ENCODE data around the gene DCP1B. TPM values are rescaled to one million over a fixed set of nuclear protein-coding genes. Genes with fewer than 3 reads are reported as not detected.

Gene DCP1B
- total and polyA plus RNA-seq, 2 of the 4 experiments (the other 2 are of a cell fraction) = 13.3 to 19.7 TPM

- Histone ChIP-seq H3K4ac (ENCODE audit: low read depth, low read length) (no peak overlapping the region), H3K4me3 (ENCODE audit: insufficient read depth, low read depth, low read length) (no peak overlapping the region), H3K9me3 (ENCODE audit: control insufficient read depth, insufficient read depth, low read length) (no peaks in the 10 kb centered on the region; the same call in 1 of the 2 replicates), H3K36me3 (ENCODE audit: control insufficient read depth, insufficient read depth, low read length) (no peaks in the 10 kb centered on the region), H4K91ac (ENCODE audit: insufficient read depth, low read depth, low read length) (no peak overlapping the region), H4K8ac (ENCODE audit: low read depth in 2 of 2, low read length in 2 of 2) (no peak overlapping the region), H4K5ac (ENCODE audit: low read depth, low read length) (no peak overlapping the region), H2BK5ac (ENCODE audit: low read depth, low read length, poor library complexity, severe bottlenecking) (no peak overlapping the region), H2AK9ac (replicated peaks; ENCODE audit: low read depth, low read length, poor library complexity) (no peak overlapping the region), H4K20me1 (ENCODE audit: insufficient read depth, low read length) (no peaks in the 10 kb centered on the region), H3K9ac (ENCODE audit: low read depth, low read length) (no peak overlapping the region), H2AK5ac (ENCODE audit: low read depth, low read length) (no peak overlapping the region), H3K23ac (ENCODE audit: low read depth, low read length) (no peak overlapping the region), H2BK20ac (ENCODE audit: low read depth, low read length) (no peak overlapping the region), H3K4me2 (ENCODE audit: low read depth, low read length) (no peak overlapping the region), H3K27me3 (ENCODE audit: control insufficient read depth, insufficient read depth, low read length) (peaks cover 67% of the 10 kb centered on the region), H3K14ac (replicated peaks; ENCODE audit: low read depth, low read length) (no peak overlapping the region), H3K56ac (ENCODE audit: extremely low read depth, insufficient read depth, low read length) (no peak overlapping the region), H3K27ac (ENCODE audit: insufficient read depth, low read length) (no peak overlapping the region), H2BK15ac (ENCODE audit: low read depth, low read length) (no peak overlapping the region), H2BK120ac (ENCODE audit: low read depth, low read length) (no peak overlapping the region), H3K79me1 (ENCODE audit: low read depth in 1 of 2, low read length in 2 of 2) (no peaks in the 10 kb centered on the region), H3K4me1 (ENCODE audit: control insufficient read depth, insufficient read depth, low read length) (no peaks in the 10 kb centered on the region), H3K9me1 (ENCODE audit: insufficient read depth, low read length) (no peaks in the 10 kb centered on the region), H3K18ac (ENCODE audit: low read depth, low read length) (no peak overlapping the region), H2AFZ (replicated peaks; ENCODE audit: low read length, poor library complexity) (no peak overlapping the region)
- dilution Hi-C loops (cut with HindIII; ENCODE audit: low sequenced_read_pairs, unreplicated experiment) = no loop called here
- CTCF ChIA-PET = no interaction called here
- 87% methylated on average over 6 of the region's 12 CpGs; no CpG with 5 or more reads in 1 of the 2 experiments for WGBS, 2 experiments (ENCODE audit: extremely low coverage in 2 of 2, insufficient read length in 1 of 2)
- no peak for ATAC-seq (ENCODE audit: low read depth)
- DNase-seq = no peak
- intact Hi-C loops (cut with micrococcal nuclease) = no loop called here
- in situ Hi-C loops (cut with MboI; ENCODE audit: low sequenced_read_pairs) = no loop called here
- BruUV-seq (replicated peaks) = no TSS peak
- TF ChIP-seq POLR2A (IDR thresholded peaks at IDR 0.05; ENCODE audit: low read depth, low read length) = no peak
- TF ChIP-seq RFX5 (IDR thresholded peaks at IDR 0.05; ENCODE audit: low read depth, low read length) = no peak
- no peak for TF ChIP-seq MAZ (IDR thresholded peaks at IDR 0.05; ENCODE audit: borderline replicate concordance, low read depth, low read length)
- no peak for TF ChIP-seq NFE2L2 (IDR thresholded peaks at IDR 0.05; ENCODE audit: low read depth, low read length)
- TF ChIP-seq MXI1 (IDR thresholded peaks at IDR 0.05; ENCODE audit: borderline replicate concordance, low read depth, low read length) = no peak
- TF ChIP-seq USF2 (IDR thresholded peaks at IDR 0.05; ENCODE audit: low read depth, low read length) = no peak
- TF ChIP-seq BHLHE40 (IDR thresholded peaks at IDR 0.05; ENCODE audit: low read depth, low read length) = no peak
- TF ChIP-seq CEBPB (IDR thresholded peaks at IDR 0.05; ENCODE audit: low read depth, low read length) = no peak
- no peak for TF ChIP-seq FOS (IDR thresholded peaks at IDR 0.05; ENCODE audit: low read depth, low read length)
- TF ChIP-seq MAFK (IDR thresholded peaks at IDR 0.05; ENCODE audit: low read depth, low read length) = no peak
- TF ChIP-seq, protein P1, sequence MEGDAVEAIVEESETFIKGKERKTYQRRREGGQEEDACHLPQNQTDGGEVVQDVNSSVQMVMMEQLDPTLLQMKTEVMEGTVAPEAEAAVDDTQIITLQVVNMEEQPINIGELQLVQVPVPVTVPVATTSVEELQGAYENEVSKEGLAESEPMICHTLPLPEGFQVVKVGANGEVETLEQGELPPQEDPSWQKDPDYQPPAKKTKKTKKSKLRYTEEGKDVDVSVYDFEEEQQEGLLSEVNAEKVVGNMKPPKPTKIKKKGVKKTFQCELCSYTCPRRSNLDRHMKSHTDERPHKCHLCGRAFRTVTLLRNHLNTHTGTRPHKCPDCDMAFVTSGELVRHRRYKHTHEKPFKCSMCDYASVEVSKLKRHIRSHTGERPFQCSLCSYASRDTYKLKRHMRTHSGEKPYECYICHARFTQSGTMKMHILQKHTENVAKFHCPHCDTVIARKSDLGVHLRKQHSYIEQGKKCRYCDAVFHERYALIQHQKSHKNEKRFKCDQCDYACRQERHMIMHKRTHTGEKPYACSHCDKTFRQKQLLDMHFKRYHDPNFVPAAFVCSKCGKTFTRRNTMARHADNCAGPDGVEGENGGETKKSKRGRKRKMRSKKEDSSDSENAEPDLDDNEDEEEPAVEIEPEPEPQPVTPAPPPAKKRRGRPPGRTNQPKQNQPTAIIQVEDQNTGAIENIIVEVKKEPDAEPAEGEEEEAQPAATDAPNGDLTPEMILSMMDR (conservative IDR thresholded peaks at IDR 0.05; ENCODE audit: low read depth, low read length) = no peak
- no peak for TF ChIP-seq CHD1 (IDR thresholded peaks at IDR 0.05; ENCODE audit: low read depth, low read length)
- TF ChIP-seq RAD21 (IDR thresholded peaks at IDR 0.05; ENCODE audit: low read length) = no peak
- TF ChIP-seq, protein P2, sequence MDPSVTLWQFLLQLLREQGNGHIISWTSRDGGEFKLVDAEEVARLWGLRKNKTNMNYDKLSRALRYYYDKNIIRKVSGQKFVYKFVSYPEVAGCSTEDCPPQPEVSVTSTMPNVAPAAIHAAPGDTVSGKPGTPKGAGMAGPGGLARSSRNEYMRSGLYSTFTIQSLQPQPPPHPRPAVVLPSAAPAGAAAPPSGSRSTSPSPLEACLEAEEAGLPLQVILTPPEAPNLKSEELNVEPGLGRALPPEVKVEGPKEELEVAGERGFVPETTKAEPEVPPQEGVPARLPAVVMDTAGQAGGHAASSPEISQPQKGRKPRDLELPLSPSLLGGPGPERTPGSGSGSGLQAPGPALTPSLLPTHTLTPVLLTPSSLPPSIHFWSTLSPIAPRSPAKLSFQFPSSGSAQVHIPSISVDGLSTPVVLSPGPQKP (IDR thresholded peaks at IDR 0.05; ENCODE audit: borderline replicate concordance, low read depth, low read length) = no peak
- no peak for TF ChIP-seq RCOR1 (IDR thresholded peaks at IDR 0.05; ENCODE audit: insufficient replicate concordance, low read length)
- no peak for TF ChIP-seq SMC3 (IDR thresholded peaks at IDR 0.05; ENCODE audit: low read depth, low read length)
- POLR2A ChIA-PET (ENCODE audit: unreplicated experiment) = no interaction called here
These were observed 81.3 kb downstream of the DCP1B start for GRCh38 chr12:1922985-1923384.
